ENCODE results near the gene PLSCR1. TPM values are rescaled to one million over a fixed set of nuclear protein-coding genes. Genes with fewer than 3 reads are reported as not detected.

The PLSCR1 gene
- total and polyA plus RNA-seq, 2 of the 4 experiments (the other 2 are of a cell fraction), result 5.6 to 13.2 TPM

DNA sequence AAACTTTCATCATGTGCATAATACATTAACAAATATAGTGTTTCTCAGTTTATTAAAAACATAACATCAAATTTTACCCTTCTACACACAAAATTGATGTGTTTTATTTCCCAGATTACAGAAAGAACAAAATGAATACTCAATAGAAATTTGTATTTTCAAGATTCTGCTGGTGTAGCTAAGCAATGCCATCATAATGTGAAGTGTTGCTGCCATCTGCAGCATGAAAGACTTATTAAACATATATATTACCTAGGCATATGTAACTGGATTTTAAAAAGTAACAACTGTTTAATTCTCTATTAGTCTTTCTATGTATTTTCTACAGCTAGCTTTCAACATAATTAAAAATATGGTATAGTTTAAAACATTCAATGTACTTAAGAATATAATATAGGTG is 33.3 kb upstream of the PLSCR1 start:
- Histone ChIP-seq H3K27ac (ENCODE audit: insufficient read depth, low read length) (no peak overlapping the region), H3K9me3 (ENCODE audit: control insufficient read depth, insufficient read depth, low read length) (no peaks in the 10 kb centered on the region; the same call in 1 of the 2 replicates), H2BK20ac (ENCODE audit: low read depth, low read length) (no peak overlapping the region), H3K4me2 (ENCODE audit: low read depth, low read length) (no peak overlapping the region), H3K9me1 (ENCODE audit: insufficient read depth, low read length) (no peaks in the 10 kb centered on the region), H3K27me3 (ENCODE audit: control insufficient read depth, insufficient read depth, low read length) (no peaks in the 10 kb centered on the region), H3K4me1 (ENCODE audit: control insufficient read depth, insufficient read depth, low read length) (peaks cover 2% of the 10 kb centered on the region; the same call in 1 of the 2 replicates), H2AFZ (replicated peaks; ENCODE audit: low read length, poor library complexity) (no peak overlapping the region), H3K23ac (ENCODE audit: low read depth, low read length) (no peak overlapping the region), H2BK15ac (ENCODE audit: low read depth, low read length) (no peak overlapping the region), H2BK5ac (ENCODE audit: low read depth, low read length, poor library complexity, severe bottlenecking) (no peak overlapping the region), H4K5ac (ENCODE audit: low read depth, low read length) (no peak overlapping the region), H3K4ac (ENCODE audit: low read depth, low read length) (no peak overlapping the region), H2AK5ac (ENCODE audit: low read depth, low read length) (no peak overlapping the region), H2BK120ac (ENCODE audit: low read depth, low read length) (no peak overlapping the region), H4K8ac (ENCODE audit: low read depth in 2 of 2, low read length in 2 of 2) (no peak overlapping the region), H3K14ac (replicated peaks; ENCODE audit: low read depth, low read length) (no peak overlapping the region), H3K9ac (ENCODE audit: low read depth, low read length) (no peak overlapping the region), H3K56ac (ENCODE audit: extremely low read depth, insufficient read depth, low read length) (no peak overlapping the region), H3K36me3 (ENCODE audit: control insufficient read depth, insufficient read depth, low read length) (no peaks in the 10 kb centered on the region), H3K79me1 (ENCODE audit: low read depth in 1 of 2, low read length in 2 of 2) (no peaks in the 10 kb centered on the region), H3K18ac (ENCODE audit: low read depth, low read length) (no peak overlapping the region), H4K91ac (ENCODE audit: insufficient read depth, low read depth, low read length) (no peak overlapping the region), H3K4me3 (ENCODE audit: insufficient read depth, low read depth, low read length) (no peak overlapping the region), H2AK9ac (replicated peaks; ENCODE audit: low read depth, low read length, poor library complexity) (no peak overlapping the region), H4K20me1 (ENCODE audit: insufficient read depth, low read length) (no peaks in the 10 kb centered on the region)
- DNase-seq, result peak; percentile 73
- intact Hi-C loops (cut with micrococcal nuclease), result loop anchor here (1.0 to 2.0 kb wide), 5 partner anchors 243 to 513 kb away; no protein-coding TSS in a partner anchor
- ATAC-seq (ENCODE audit: low read depth), result peak; percentile 66; the same call in 1 of the 2 replicates
- POLR2A ChIA-PET (ENCODE audit: unreplicated experiment), result no interaction called here
- TF ChIP-seq CHD1 (IDR thresholded peaks at IDR 0.05; ENCODE audit: low read depth, low read length) (no peak), CTCF (conservative IDR thresholded peaks at IDR 0.05; ENCODE audit: low read depth, low read length) (peak; percentile 70), MAZ (IDR thresholded peaks at IDR 0.05; ENCODE audit: borderline replicate concordance, low read depth, low read length) (no peak), NFE2L2 (IDR thresholded peaks at IDR 0.05; ENCODE audit: low read depth, low read length) (no peak), POLR2A (IDR thresholded peaks at IDR 0.05; ENCODE audit: low read depth, low read length) (no peak), SMC3 (IDR thresholded peaks at IDR 0.05; ENCODE audit: low read depth, low read length) (peak; percentile 78), RAD21 (IDR thresholded peaks at IDR 0.05; ENCODE audit: low read length) (peak; percentile 81), MAFK (IDR thresholded peaks at IDR 0.05; ENCODE audit: low read depth, low read length) (no peak), FOS (IDR thresholded peaks at IDR 0.05; ENCODE audit: low read depth, low read length) (no peak), USF2 (IDR thresholded peaks at IDR 0.05; ENCODE audit: low read depth, low read length) (no peak), ELK1 (IDR thresholded peaks at IDR 0.05; ENCODE audit: borderline replicate concordance, low read depth, low read length) (no peak), BHLHE40 (IDR thresholded peaks at IDR 0.05; ENCODE audit: low read depth, low read length) (no peak)
- BruUV-seq (replicated peaks), result no TSS peak
- in situ Hi-C loops (cut with MboI; ENCODE audit: low sequenced_read_pairs), result loop anchor here (5.0 to 10.0 kb wide), 2 partner anchors 245 to 513 kb away; no protein-coding TSS in a partner anchor
- CTCF ChIA-PET, result interaction anchor here (0.6 to 2.3 kb wide), 7 partner anchors 26 to 513 kb away, joined by 3 to 12 read pairs (median 4); no protein-coding TSS in a partner anchor
- dilution Hi-C loops (cut with HindIII; ENCODE audit: low sequenced_read_pairs, unreplicated experiment), result no loop called here

Measured in IMR-90 (cell line).